Measurements from ENCODE around the gene NOL8. TPM values are rescaled to one million over a fixed set of nuclear protein-coding genes. Genes with fewer than 3 reads are reported as not detected.

The NOL8 gene
- total RNA-seq, 1 experiment from 2014 or later: 48.4 TPM

DNA sequence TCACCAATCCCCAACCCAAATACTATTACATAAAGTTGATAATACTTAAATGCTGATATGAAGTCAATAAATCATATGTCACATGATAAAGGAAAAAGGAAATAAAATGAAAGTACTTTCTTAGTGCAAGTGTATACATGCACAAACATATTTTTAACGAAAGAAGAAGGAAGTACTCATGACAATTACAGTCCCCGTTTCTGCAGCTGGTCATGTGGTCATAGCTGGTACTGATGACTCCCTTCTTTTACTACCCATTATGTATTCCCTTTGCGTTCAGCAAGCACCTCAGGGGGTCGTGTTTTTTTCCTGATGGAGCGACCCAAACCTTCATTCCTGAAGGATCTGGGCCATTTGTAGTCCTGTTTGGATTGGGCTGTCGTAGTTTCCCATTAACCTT is 27.9 kb upstream of the NOL8 start:
- H3K4me1 Mint-ChIP-seq: no peaks in the 10 kb centered on the region
- no peaks in the 10 kb centered on the region for H3K27me3 Mint-ChIP-seq (ENCODE audit: low read depth)
- H3K27me3 ChIP-seq (ENCODE audit: insufficient read depth, low read length): no peaks in the 10 kb centered on the region
- H3T11ph ChIP-seq (ENCODE audit: low read length): no peak overlapping the region
- no peak overlapping the region for H3K4me3 Mint-ChIP-seq
- no CpG with 5 or more reads among the region's 6 CpGs for WGBS (ENCODE audit: extremely low coverage, insufficient read length, low lambda C conversion rate)
- no peak overlapping the region for H3K4me2 ChIP-seq (ENCODE audit: insufficient read depth, insufficient read length, low read length)
- H3K79me2 ChIP-seq (ENCODE audit: insufficient read depth, low read length): no peaks in the 10 kb centered on the region
- H3K79me1 ChIP-seq (ENCODE audit: insufficient read depth, low read depth, low read length, poor library complexity, severe bottlenecking): no peaks in the 10 kb centered on the region
- no peak overlapping the region for H2BK15ac ChIP-seq (ENCODE audit: low read depth, low read length)
- no peak overlapping the region for H3K23ac ChIP-seq (ENCODE audit: insufficient read length, low read depth, low read length)
- H3K4me1 ChIP-seq (ENCODE audit: insufficient read depth, low read length): no peaks in the 10 kb centered on the region
- H4K5ac ChIP-seq (ENCODE audit: insufficient read length, low read depth, low read length): no peak overlapping the region
- H2BK20ac ChIP-seq (ENCODE audit: low read depth, low read length, poor library complexity, severe bottlenecking): no peak overlapping the region
- H4K20me1 ChIP-seq (ENCODE audit: control insufficient read depth, insufficient read depth, insufficient read length): no peaks in the 10 kb centered on the region
- no peak overlapping the region for H4K91ac ChIP-seq (ENCODE audit: insufficient read length, low read depth, low read length)
- no peak overlapping the region for H2BK5ac ChIP-seq (ENCODE audit: insufficient read length, low read length)
- no peak overlapping the region for H2BK12ac ChIP-seq (ENCODE audit: insufficient read length, low read depth, low read length)
- no peak overlapping the region for H4K8ac ChIP-seq (replicated peaks; ENCODE audit: insufficient read length, low read depth, low read length)
- no peak overlapping the region for H3K56ac ChIP-seq (ENCODE audit: insufficient read length, low read depth, low read length)
- no peaks in the 10 kb centered on the region for H3K23me2 ChIP-seq (ENCODE audit: insufficient read length, low read depth, low read length, poor library complexity, severe bottlenecking)
- H3K4ac ChIP-seq (ENCODE audit: low read depth, low read length): no peak overlapping the region
- no peak overlapping the region for H3K18ac ChIP-seq (ENCODE audit: insufficient read length, low read depth, low read length)
- H2BK120ac ChIP-seq (ENCODE audit: low read depth, low read length, poor library complexity, severe bottlenecking): no peak overlapping the region
- H3K14ac ChIP-seq (ENCODE audit: insufficient read depth, low read length): no peak overlapping the region
- no peak overlapping the region for H2AFZ ChIP-seq (ENCODE audit: low read length)
- H3K36me3 Mint-ChIP-seq (ENCODE audit: insufficient read depth in 1 of 3, low read depth in 3 of 3): peaks cover 28 to 42% (median 29%) of the 10 kb centered on the region in 3 experiments
- TF ChIP-seq, protein P1, sequence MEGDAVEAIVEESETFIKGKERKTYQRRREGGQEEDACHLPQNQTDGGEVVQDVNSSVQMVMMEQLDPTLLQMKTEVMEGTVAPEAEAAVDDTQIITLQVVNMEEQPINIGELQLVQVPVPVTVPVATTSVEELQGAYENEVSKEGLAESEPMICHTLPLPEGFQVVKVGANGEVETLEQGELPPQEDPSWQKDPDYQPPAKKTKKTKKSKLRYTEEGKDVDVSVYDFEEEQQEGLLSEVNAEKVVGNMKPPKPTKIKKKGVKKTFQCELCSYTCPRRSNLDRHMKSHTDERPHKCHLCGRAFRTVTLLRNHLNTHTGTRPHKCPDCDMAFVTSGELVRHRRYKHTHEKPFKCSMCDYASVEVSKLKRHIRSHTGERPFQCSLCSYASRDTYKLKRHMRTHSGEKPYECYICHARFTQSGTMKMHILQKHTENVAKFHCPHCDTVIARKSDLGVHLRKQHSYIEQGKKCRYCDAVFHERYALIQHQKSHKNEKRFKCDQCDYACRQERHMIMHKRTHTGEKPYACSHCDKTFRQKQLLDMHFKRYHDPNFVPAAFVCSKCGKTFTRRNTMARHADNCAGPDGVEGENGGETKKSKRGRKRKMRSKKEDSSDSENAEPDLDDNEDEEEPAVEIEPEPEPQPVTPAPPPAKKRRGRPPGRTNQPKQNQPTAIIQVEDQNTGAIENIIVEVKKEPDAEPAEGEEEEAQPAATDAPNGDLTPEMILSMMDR (conservative IDR thresholded peaks at IDR 0.05): no peak
- no peak for DNase-seq
- H3K9me3 ChIP-seq (ENCODE audit: control insufficient read depth, low read depth, low read length): no peaks in the 10 kb centered on the region
- peaks cover 22% of the 10 kb centered on the region in 2 experiments for H3K9me3 Mint-ChIP-seq
- H3K27ac Mint-ChIP-seq: no peak overlapping the region
- H2AK5ac ChIP-seq (ENCODE audit: insufficient read length, low read length): no peak overlapping the region
- H3K27ac ChIP-seq (ENCODE audit: insufficient read length, low read depth, low read length): no peak overlapping the region
- no peak overlapping the region for H3K9ac ChIP-seq (ENCODE audit: extremely low read depth, insufficient read length, low read length)

All from H9 (cell line).